NCI-H510A (cell line): ENCODE data around the gene SLC39A3.

Experiments used
- DNase-seq: peaks from one replicate; lab custom pipeline; 2025; lab: John Stamatoyannopoulos, UW

The SLC39A3 gene, protein sequence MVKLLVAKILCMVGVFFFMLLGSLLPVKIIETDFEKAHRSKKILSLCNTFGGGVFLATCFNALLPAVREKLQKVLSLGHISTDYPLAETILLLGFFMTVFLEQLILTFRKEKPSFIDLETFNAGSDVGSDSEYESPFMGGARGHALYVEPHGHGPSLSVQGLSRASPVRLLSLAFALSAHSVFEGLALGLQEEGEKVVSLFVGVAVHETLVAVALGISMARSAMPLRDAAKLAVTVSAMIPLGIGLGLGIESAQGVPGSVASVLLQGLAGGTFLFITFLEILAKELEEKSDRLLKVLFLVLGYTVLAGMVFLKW

DNA sequence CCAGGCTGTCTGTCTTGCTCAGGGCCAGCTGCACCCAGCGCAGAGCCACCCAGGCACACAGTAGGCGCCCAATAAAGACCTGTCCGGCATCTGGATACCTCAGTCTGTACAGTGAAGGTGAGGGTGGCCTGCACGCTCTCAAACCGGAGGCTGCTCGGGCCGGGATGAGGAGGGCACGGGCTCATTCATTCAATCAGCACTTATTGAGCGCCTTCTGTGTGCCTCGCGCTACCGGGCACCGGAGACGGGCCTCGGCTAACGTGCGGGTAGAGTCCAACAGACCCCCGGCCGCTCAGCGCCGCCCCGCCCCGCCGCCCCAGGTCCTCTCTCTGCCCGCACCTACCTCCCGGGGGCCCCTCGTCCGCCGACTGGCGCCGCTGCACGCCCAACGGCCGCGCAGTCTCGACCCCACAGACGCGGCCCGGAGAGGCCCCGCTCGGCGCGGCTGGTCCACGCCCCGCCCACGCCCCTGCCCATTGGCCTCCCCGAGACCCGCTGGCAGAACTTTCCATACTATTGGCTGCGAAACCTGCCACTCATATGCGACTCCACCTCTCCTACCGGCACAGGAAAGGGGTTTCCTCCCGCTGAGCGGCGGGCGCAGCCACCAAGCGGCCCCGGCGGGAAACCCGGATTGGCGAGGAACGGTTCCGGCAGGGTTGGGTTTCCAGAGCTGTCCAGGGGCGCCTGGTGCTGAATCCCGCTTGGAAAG is at the start of gene SLC39A3:
TSS of gene SLC39A3 (minus strand) at position 416 of the 712 bp plus-strand sequence. CDS start 2,760 bp downstream, outside the sequence.
- DNase-seq = peak; percentile 73

DNA sequence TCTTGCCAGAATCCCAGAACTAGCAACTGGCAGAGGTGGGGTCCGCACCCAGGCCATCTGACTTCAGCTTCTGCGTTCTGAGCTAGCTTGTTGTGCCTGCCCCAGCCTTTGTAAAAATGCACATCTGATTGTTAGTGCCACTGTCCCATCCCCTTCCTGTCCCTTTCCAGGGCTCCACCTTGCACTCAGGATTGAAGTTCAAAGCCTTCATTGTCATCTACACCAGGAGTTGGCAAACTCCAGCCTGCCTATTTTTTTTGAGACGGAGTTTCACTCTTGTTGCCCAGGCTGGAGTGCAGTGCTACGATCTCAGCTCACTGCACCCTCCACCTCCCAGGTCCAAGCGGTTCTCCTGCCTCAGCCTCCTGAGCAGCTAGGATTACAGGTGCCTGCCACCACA is 48.4 kb upstream of the SLC39A3 start:
- DNase-seq = no peak

DNA sequence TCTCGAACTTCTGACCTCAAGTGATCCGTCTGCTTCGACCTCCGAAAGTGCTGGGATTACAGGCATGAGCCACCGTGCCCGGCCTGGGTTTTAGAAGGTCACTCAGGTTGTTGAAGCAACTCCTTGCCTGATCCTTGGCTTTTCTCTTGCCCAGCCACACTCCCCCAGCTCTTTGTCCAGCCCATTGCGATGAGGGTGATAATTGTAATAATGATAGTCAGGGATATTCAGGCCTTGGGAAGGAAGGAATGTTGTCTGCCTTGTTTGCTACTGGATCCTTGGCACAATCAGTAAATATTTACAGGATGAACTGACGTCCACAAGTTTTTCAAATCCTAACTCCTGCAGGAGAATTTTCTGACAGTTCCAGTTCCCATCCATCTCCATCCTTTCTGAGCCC is 47.3 kb upstream of the SLC39A3 start:
- DNase-seq = no peak

DNA sequence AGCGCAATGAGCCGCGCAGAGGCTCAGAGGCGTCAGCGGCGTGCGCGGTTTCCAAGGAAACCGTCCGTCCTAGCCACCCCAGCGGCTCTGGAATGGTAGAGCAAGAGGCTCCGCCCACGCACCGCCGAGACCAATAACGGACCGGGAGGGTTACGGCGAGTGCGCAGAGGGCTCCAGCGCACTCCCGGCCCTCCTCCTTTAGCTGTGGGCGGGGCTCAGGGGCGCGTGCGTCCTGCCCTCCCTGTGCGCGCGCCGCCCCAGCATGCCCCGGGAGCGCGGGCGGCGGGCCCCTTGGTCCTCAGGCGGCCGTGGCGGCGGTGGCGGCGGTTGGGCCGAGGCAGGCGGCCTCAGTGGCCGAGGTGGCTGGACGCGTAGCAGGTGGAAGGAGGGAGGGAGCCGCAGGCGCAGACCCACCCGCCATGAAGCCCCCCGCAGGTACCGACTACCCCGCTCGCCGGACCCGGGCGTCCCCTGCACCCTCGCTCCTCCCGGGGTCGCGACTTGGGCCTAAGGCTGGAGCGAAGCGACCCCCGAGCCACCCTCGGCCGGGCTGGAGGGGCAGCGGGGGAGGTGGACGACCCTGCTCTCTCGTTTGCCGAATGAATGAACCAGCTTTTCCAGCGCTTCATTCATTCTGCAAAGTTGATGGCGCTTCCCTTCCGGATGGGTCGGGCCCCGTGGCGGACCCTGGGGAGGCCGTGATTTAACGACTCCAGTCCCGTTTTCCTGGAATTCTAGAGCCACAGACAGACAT is 45.6 kb upstream of the SLC39A3 start, which contains the start of gene THOP1:
TSS of gene THOP1 (plus strand) at position 260 of the 754 bp plus-strand sequence. CDS start at position 420, 160 bp downstream.
- DNase-seq = peak; percentile 96

DNA sequence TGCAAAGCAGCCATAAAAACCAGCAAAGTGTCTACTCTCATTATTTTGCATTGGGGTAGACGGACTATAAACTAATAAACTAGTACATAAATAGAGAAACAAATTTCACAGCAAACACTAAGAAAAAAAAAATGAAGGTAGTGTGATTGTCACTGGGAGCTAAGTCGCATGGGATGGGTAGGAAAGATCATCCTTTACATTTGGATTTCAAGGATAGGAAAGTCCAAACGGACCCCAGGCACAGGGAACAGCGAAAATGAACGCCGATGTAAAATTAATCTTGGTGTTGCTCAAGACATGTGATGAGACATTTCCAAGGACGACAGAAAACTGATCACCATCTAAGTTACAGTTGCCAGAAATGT is 43.9 kb upstream of the SLC39A3 start:
- DNase-seq = no peak

DNA sequence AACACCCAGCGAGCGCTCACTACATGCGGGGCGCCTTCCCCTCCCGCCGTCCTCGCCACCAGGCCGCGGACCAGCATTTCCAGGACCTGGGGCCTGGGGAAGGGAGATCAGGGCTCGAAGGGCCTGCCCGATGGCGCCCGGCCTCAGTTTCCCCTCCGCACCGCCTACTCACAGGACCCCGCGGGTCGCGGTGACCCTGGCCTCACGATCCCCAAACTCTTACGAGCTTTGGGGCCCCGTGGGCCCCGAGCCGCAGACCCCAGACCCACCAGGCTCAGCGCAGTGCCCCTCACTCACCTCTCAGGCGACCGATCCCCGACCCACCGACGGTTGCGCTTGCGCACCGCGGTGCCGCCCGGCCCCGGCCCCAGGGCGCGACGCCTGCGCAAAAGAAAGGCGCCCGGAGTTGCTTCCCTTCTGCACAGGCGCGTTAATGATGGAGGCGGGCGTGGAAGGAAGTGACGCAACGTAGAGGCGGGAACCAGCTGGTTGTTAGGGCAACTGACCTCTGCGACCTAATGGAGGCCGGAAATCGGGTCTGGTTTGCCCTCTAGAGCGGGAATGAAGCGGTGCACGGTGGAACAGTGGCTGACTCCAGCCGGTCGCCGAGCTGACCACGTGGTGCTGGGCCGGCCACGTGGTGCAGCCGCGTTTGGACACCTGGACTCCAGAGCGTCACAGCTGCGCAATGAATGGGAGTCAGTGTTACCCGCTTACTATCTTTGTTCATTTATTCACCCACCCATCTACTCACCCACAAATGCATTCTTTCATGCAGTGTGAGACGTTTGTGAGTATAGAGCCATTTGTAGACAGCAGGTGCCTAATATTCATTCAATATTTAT is 43.3 kb upstream of the SLC39A3 start, which contains the start of gene SGTA:
TSS of gene SGTA (minus strand) at position 338 of the 845 bp plus-strand sequence. CDS start 14,205 bp downstream, outside the sequence.
- DNase-seq = peak; percentile 92

DNA sequence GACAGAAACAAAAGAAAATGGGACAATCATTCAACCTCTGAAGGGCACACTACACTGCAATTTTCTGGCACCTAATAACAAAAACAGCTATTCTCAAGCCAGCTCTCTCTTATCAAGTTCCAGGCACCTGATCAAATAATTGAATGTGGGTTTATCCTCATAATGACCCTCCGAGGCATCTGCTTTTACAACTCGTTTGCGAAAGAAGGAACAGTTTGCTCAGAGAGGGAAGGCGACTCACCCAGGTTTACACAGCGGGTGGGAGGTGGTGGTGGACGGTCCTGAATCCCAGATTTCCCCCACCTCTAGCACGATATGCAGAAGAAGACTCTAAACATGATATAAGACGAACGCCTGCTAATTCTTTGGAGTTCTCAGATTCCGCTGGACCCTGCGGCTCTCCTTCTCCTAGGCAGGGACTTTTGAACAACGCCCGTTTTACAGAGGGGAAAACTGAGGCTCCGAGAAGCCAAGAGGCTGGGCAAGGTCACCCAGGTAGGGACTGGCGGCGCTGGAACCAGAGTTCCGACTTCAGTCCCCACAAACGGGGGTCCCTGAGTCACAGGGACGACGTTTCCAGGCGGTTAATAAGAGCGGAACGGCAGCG is 42.6 kb upstream of the SLC39A3 start:
- no peak for DNase-seq

DNA sequence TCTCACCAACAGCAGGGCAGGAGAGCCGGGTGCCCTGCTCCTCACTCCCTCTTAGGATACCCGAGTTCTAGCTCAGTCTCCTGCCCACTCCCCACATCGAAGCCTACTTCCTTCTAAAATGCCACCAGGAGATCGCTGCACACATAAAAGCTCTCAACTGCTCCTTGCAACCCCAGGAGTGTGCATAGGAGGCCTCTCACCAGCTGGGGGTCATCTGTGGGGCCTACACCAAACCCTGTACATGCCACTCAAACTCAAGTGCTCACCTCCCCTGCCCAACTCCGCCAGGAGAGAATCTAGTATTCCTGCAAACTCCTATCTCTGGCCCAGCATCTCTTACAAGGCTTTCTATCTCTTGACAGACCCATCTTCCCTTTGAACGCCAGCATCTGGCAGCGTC is 40.5 kb upstream of the SLC39A3 start:
- DNase-seq = no peak

DNA sequence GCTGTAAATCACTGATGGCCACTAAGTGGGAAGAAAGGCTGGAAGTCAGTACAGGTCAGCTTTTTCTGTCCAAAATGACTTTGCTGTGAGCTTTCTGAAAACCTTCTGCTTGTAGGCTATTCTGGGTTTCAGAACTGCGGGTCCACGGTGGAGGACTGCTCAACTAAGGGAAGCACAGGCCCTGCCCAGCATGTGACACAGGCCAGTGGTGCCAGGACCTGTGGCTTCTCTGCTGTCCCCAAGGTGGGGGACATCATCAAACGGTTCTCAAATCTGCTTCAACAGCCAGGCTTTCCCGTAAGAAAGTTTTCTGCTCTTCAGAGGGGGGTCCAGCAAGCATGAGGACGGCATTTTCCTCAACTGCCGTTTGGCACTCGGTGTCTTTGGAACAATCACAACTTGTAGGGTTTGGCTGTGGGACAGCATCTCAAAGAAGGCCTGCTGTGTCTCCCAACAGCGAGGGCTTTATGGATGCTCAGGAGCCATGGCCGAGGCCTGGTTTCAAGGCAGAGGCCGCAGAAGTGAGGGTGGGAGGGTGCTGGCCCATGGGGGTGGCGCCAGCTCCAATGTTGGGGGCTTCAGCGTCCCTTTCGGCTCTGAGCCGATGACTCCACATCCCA is 39.4 kb upstream of the SLC39A3 start:
- no peak for DNase-seq

DNA sequence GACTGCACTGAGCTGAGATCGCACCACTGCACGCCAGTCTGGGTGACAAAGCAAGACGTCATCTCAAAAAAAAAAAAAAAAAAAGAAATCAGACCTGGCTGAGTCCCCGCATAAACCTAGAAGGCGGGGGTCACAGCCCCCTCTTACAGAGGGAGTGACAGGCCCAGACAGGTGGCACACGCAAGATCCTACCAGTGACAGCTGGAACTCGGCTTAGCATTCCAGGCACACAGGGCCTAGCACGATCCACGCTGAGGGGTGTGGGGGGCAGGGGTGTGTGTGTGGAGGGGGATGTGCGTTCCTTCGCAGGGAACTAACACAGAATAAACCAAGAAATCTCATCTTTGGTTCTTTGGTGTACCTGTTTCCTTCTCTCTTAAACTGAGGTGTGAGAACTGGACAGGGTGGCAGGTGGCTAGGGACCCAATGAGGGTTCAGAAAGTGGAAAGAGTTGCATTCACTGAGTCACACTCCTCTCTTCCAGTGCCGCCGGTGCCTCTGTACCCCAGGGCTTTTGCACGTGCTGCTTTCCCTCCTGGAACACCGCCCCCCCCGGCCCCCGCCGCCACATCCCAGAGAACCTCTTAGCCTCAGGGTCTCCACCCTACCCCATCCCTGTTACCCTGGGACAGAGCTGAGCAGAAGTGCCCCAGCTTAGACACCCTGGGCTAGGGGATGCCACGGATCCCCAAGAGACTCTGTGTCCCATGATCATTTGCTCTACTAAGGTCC is 38.3 kb upstream of the SLC39A3 start:
- DNase-seq = no peak

DNA sequence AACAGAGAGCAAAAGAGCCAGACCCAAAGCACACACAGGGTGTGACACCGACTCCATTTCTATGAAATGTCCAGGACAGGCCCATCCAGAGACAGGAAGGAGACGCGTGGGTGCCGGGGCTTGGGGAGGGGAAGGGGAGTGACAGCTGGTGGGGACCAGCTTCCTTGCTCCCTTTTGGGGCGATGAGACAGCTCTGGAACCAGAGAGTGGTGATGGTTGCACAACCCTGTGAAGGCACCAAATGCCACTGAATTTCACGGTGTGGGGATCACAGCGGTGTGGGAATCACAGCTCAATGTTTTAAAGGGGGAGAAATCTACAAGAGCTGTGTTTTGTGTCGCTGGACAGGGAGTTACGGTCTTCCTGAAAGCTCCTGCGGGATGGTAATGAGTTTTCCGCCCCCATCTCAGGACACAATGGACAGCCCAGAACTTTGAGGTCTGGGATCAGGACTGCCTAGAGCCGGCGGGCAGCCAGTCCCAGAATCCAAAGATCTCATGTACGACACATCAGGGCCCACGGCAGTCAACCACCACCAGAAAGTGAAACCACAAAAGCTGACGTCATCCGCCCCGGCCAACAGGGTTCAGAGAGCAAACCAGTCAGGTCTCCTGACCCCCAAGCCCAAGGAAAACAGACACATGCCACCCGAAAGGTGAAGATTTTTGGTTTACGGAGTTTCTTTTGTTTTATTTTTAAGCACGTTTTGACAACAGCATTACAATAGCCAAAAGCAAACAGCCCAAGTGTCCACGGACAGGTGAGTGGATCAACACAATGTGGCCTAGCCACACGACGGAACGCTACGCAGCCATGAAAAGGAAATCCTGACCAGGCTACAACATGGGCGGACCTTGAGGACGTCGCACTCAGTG is 36.0 kb upstream of the SLC39A3 start:
- no peak for DNase-seq

DNA sequence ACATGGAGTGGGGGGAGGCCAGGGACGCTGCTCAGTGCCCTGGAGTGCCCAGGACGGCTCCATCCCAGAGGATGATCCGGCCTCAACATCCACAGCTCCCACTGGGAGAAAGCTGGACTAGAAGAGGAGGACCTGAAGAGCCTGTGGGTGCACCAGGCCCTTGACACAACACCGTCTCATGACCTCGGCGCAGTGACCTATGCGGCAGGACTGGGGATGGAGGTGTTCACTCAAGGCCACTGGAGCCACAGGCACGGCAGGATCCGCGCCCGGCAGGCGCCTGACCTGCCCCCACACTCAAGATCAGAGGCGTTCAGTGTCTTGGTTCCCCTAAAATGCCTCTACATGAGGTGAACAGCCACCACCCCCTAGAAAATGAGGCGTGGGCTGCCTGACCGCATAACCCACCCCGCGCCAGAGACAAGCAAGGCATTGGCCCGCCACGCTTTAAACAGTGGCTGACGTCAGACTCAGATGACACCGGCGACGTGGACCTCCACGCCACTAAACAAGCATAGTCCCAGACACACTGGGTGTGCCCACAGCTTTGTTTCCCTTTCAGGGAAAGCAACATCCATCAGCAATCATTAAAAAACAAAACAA is 35.2 kb upstream of the SLC39A3 start:
- no peak for DNase-seq

DNA sequence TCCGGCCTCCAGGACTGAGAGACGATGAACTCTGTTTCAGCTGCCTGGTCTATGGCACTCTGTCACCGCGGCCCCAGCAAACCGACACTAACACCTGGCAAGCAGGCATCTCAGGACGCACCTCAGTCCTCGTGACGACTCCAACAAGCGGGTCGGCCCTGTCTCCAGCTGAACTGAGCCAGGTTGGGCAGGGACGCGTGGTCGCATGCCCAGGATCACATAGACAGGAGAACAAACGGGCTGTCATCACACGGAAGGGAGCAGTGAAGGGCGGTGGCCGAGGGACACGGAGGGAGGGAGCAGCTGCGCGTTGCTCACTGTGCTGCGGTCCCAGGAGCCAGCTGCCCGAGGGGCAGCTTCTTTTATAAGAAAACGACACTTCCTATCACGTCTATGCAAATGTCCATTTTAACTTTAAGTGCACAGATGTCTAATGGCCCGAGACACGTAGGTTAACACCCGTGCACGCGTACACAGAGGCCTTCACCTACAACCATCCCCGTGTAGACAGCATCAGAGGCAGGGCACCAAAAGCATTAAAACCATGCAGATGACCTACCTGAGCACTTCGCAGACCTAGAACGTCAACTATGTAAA is 34.4 kb upstream of the SLC39A3 start:
- DNase-seq = no peak

DNA sequence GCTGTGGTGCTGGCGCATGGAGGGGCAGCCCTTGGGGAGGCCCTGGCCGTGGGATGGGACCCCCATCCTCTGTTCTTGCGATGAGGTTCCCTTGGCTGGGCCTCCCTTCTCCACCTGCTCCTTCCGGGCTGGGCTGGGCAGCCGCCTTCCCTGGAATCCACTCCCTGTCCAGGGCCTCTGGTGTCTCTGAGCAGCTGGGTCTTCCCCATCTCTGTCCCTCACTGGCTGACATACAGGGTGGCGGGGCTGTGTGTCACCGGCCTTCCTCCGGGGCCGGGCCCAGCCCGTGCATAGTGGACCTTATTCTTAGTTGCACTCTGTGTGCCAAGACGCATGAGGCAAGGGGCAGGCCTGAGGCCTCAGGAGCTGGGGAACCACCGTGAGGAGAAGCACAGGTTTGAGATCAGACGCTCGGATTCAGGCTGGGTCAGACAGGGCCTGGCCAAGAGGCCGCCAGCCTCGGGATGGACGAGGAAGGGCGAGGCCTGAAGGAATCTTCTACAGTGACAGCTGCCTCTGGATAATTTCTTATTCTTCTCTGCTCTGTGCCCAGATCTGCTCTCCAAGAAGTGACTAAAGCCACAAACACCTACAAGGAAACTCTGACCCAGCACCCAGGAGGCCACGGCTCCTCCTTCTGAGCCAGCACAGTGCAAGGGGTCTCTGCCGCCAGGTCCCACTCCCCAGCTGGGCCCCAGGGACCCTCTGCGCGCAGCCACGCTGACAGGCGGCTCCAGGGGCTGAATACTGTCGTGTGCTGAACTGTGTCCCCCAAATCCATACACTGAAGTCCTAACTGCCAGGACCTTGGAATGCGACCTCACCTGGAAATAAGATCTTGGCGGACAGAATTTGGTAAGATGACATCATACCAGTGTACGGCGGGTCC is 32.2 kb upstream of the SLC39A3 start:
- DNase-seq = no peak

DNA sequence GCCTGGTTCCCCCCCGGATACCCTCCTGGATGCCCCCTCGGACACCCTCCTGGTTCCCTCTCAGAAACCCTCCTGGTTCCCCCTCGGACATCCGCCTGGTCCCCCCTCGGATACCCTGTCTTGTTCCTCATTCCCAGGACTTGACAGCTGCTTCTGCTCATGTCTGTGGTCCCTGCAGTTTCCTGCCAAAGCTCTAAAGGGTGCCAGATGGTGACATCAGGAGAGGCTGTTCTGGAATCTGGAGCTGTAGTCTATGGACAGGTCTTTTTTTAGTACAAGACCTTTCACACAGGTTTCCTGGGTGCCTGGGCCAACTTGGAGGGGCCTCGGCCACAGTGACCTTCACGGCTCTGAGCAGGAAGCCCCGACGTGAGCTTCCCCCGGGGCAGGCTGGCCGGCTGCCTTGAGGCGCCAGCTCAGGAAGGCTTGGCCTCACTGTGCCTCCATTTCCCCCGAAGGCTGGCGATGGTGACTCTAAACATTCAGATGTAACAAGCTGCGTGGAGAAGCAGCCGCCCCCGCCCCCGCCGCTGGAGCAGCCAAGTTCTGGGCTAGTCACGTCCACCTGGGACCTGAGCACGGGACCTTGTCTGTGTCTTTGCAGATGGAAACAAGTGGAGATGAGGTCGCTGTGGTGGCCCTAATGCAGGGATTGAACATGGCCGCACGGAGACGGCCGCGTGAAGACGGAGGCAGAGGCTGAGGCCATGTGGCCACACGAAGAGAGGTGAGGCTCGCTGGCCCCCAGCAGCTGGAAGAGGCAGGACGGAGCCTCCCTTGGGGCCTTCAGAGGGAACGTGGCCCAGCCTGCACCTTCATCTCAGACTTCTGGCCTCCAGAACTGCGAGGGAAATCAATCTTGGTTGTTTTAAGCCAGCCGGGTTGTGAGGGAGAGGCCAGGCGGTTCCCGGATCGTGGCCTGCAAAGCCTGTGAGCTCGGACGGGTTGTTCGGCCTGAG is 30.5 kb upstream of the SLC39A3 start:
- no peak for DNase-seq

DNA sequence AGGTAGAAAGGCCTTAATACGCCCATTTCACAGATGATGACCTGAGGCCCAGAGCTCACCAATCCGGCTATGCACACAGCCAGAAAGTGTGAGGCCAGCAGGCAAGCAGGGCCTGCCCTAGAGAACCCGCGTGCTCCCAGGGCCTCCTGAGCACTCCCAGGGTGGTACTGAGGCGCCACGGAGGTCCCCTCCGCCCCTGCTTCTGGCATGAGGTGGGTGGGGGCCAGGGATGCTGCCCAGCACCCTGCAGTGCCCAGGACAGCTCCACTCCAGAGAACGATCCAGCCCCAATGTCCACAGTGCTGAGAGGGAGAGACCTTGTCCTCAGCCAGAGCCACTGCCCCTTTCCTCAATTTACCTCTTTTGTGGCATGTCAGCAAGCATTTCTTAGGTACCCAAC is 29.4 kb upstream of the SLC39A3 start:
- no peak for DNase-seq
